Measurements from ENCODE around the gene HOXA9.

Gene HOXA9

GRCh38 chr7:27182861-27183681 lies 17.7 kb upstream of the HOXA9 start:
- Histone ChIP-seq H3K9me2 (replicated peaks; ENCODE audit: insufficient read depth, low read length) (no peaks in the 10 kb centered on the region), H4K20me1 (ENCODE audit: insufficient read depth, low read length) (no peaks in the 10 kb centered on the region), H3K9me3 (replicated peaks; ENCODE audit: insufficient read depth, low read length) (no peaks in the 10 kb centered on the region), H3K4me1 (ENCODE audit: low read length) (no peaks in the 10 kb centered on the region), H3K79me2 (ENCODE audit: low read length) (no peaks in the 10 kb centered on the region), H3K9ac (ENCODE audit: low read length) (no peak overlapping the region), H3K4me3 (ENCODE audit: low read length) (no peak overlapping the region), H3K4me2 (ENCODE audit: low read depth, low read length) (no peak overlapping the region), H3F3A (ENCODE audit: insufficient read depth, low read length) (no peaks in the 10 kb centered on the region), H3K36me3 (replicated peaks; ENCODE audit: insufficient read depth, low read length) (no peaks in the 10 kb centered on the region), H3K27ac (ENCODE audit: low read length) (no peak overlapping the region), H2AFZ (ENCODE audit: low read length) (no peak overlapping the region), H3K27me3 (replicated peaks; ENCODE audit: insufficient read depth, low read length) (peaks cover 77% of the 10 kb centered on the region)
- TF ChIP-seq, protein P1, sequence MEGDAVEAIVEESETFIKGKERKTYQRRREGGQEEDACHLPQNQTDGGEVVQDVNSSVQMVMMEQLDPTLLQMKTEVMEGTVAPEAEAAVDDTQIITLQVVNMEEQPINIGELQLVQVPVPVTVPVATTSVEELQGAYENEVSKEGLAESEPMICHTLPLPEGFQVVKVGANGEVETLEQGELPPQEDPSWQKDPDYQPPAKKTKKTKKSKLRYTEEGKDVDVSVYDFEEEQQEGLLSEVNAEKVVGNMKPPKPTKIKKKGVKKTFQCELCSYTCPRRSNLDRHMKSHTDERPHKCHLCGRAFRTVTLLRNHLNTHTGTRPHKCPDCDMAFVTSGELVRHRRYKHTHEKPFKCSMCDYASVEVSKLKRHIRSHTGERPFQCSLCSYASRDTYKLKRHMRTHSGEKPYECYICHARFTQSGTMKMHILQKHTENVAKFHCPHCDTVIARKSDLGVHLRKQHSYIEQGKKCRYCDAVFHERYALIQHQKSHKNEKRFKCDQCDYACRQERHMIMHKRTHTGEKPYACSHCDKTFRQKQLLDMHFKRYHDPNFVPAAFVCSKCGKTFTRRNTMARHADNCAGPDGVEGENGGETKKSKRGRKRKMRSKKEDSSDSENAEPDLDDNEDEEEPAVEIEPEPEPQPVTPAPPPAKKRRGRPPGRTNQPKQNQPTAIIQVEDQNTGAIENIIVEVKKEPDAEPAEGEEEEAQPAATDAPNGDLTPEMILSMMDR (IDR thresholded peaks at IDR 0.05; ENCODE audit: low read length): no peak
- TF ChIP-seq EZH2phosphoT487 (IDR thresholded peaks at IDR 0.05; ENCODE audit: low read length): no peak
- no peak for TF ChIP-seq EZH2 (optimal IDR thresholded peaks at IDR 0.05; ENCODE audit: low read depth, low read length)
- no peak for DNase-seq

DNA sequence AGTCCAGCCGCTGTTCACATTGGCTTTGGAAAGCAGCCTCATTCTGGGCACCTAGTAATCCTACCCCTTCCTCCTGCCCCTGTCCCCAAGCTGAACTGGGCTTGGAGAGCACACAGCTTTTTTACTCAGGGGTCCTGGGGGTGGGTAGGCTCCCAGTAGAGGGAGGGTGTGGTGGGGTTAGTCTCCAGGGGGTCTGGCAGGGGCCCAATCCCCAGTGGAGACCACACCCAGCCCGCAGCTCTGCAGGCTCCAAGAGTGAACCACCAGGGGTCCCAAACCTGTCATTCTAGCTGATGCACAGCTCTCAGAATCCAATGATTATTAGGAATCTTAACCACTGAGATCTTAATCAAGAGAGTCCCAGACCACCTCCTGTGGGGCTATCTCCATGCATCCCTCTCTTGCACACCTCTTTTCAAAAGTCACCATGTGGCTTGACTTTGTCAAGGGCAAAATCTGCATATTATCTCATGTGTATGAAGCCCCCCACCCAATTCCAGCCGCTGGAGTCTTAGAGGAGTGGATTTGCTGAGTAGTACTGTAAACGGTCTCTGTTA lies 17.0 kb upstream of the HOXA9 start:
- no peak overlapping the region for H3K4me3 ChIP-seq (ENCODE audit: low read length)

GRCh38 chr7:27181795-27182275 lies 16.5 kb upstream of the HOXA9 start:
- Histone ChIP-seq H3K4me3 (ENCODE audit: low read length) (no peak overlapping the region), H3K79me2 (ENCODE audit: low read length) (no peaks in the 10 kb centered on the region), H2AFZ (ENCODE audit: low read length) (no peak overlapping the region), H3K4me2 (ENCODE audit: low read depth, low read length) (no peak overlapping the region), H3K27ac (ENCODE audit: low read length) (no peak overlapping the region), H3K9ac (ENCODE audit: low read length) (no peak overlapping the region), H3K36me3 (replicated peaks; ENCODE audit: insufficient read depth, low read length) (no peaks in the 10 kb centered on the region), H3K9me2 (replicated peaks; ENCODE audit: insufficient read depth, low read length) (no peaks in the 10 kb centered on the region), H3K27me3 (replicated peaks; ENCODE audit: insufficient read depth, low read length) (peaks cover 66% of the 10 kb centered on the region), H4K20me1 (ENCODE audit: insufficient read depth, low read length) (no peaks in the 10 kb centered on the region), H3K4me1 (ENCODE audit: low read length) (no peaks in the 10 kb centered on the region), H3F3A (ENCODE audit: insufficient read depth, low read length) (no peaks in the 10 kb centered on the region), H3K9me3 (replicated peaks; ENCODE audit: insufficient read depth, low read length) (no peaks in the 10 kb centered on the region)
- DNase-seq: no peak
- TF ChIP-seq, protein P1 (IDR thresholded peaks at IDR 0.05; ENCODE audit: low read length): no peak
- TF ChIP-seq EZH2 (optimal IDR thresholded peaks at IDR 0.05; ENCODE audit: low read depth, low read length) (no peak), EZH2phosphoT487 (IDR thresholded peaks at IDR 0.05; ENCODE audit: low read length) (no peak)

More for the DNA sequence above, 17.0 kb upstream of the HOXA9 start:
- H3K4me1 ChIP-seq (ENCODE audit: low read length): no peaks in the 10 kb centered on the region
- H3K27ac ChIP-seq (ENCODE audit: low read length): no peak overlapping the region
- H3K9me2 ChIP-seq (replicated peaks; ENCODE audit: insufficient read depth, low read length): no peaks in the 10 kb centered on the region
- no peak overlapping the region for H2AFZ ChIP-seq (ENCODE audit: low read length)
- peaks cover 72% of the 10 kb centered on the region for H3K27me3 ChIP-seq (replicated peaks; ENCODE audit: insufficient read depth, low read length)
- no peak for DNase-seq
- H3K36me3 ChIP-seq (replicated peaks; ENCODE audit: insufficient read depth, low read length): no peaks in the 10 kb centered on the region
- no peak for TF ChIP-seq EZH2 (optimal IDR thresholded peaks at IDR 0.05; ENCODE audit: low read depth, low read length)
- TF ChIP-seq, protein P1 (IDR thresholded peaks at IDR 0.05; ENCODE audit: low read length): no peak
- TF ChIP-seq EZH2phosphoT487 (IDR thresholded peaks at IDR 0.05; ENCODE audit: low read length): no peak
- H3K4me2 ChIP-seq (ENCODE audit: low read depth, low read length): no peak overlapping the region
- no peaks in the 10 kb centered on the region for H3K79me2 ChIP-seq (ENCODE audit: low read length)
- H3K9me3 ChIP-seq (replicated peaks; ENCODE audit: insufficient read depth, low read length): no peaks in the 10 kb centered on the region
- H4K20me1 ChIP-seq (ENCODE audit: insufficient read depth, low read length): no peaks in the 10 kb centered on the region
- H3F3A ChIP-seq (ENCODE audit: insufficient read depth, low read length): no peaks in the 10 kb centered on the region
- H3K9ac ChIP-seq (ENCODE audit: low read length): no peak overlapping the region

Data from MM.1S (cell line).